IPS DF 6.9 (cell line): ENCODE measurements around the gene MYDGF.

Experiments
- DNase-seq: peaks from one replicate; pipeline ENCODE4 v3.0.0-alpha.2; 2013; ENCODE audit warnings: low read depth, low spot score
- H3K27ac ChIP-seq: one replicate; pipeline ENCODE4 v1.5.1; 2013; ENCODE audit warnings: low read length, control low read depth
- H3K27me3 ChIP-seq: 2 replicates; pipeline ENCODE4 v1.6.1; 2013; ENCODE audit warnings: mild to moderate bottlenecking, low read length; ENCODE audit not compliant: control insufficient read depth, insufficient read depth
- H3K36me3 ChIP-seq: 2 replicates; pipeline ENCODE4 v1.6.1; 2013; ENCODE audit warnings: low read length; ENCODE audit not compliant: control insufficient read depth, insufficient read depth
- H3K4me1 ChIP-seq: 2 replicates; pipeline ENCODE4 v1.6.1; 2013; ENCODE audit warnings: low read length; ENCODE audit not compliant: control insufficient read depth, insufficient read depth
- H3K4me3 ChIP-seq: 2 replicates; pipeline ENCODE4 v1.5.1; 2013; ENCODE audit warnings: mild to moderate bottlenecking, low read length
- H3K9me3 ChIP-seq: 2 replicates; pipeline ENCODE4 v1.6.1; 2013; ENCODE audit warnings: low read length, inconsistent platforms; ENCODE audit not compliant: control insufficient read depth, insufficient read depth
- WGBS: extraction: QIAGEN DNeasy Blood & Tissue Kit; methylation state at CpG from one replicate; pipeline ENCODE4 v1.1.7; 2013; ENCODE audit warnings: mixed read lengths, missing lambda C conversion rate; ENCODE audit not compliant: insufficient read length, insufficient coverage; 5-methylcytosine and 5-hydroxymethylcytosine counted together

Gene MYDGF

DNA sequence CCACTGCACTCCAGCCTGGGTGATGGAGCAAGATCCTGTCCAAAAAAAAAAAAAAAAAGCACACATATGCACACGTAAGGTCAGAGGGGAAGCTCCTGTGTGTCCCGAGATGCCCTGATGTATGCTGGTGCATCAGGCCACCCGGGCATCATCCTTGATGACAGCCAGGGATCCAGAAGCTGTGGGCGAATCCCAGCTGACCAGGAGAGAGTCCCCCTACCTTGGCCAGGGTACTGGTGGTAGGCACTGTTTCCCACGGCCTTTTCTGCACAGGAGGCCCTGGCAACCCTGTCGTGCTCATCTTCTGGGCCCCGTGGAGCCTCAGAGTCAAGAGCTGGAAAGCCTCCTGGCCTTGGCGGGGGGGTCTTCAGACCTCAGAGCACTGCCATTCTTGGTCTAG is 14.0 kb downstream of the MYDGF start:
- peaks cover 17% of the 10 kb centered on the region for H3K36me3 ChIP-seq
- DNase-seq: no peak
- WGBS: no CpG with 5 or more reads among the region's 8 CpGs
- H3K9me3 ChIP-seq: no peaks in the 10 kb centered on the region
- no peaks in the 10 kb centered on the region for H3K27me3 ChIP-seq
- no peak overlapping the region for H3K27ac ChIP-seq
- no peak overlapping the region for H3K4me3 ChIP-seq
- H3K4me1 ChIP-seq: no peaks in the 10 kb centered on the region

DNA sequence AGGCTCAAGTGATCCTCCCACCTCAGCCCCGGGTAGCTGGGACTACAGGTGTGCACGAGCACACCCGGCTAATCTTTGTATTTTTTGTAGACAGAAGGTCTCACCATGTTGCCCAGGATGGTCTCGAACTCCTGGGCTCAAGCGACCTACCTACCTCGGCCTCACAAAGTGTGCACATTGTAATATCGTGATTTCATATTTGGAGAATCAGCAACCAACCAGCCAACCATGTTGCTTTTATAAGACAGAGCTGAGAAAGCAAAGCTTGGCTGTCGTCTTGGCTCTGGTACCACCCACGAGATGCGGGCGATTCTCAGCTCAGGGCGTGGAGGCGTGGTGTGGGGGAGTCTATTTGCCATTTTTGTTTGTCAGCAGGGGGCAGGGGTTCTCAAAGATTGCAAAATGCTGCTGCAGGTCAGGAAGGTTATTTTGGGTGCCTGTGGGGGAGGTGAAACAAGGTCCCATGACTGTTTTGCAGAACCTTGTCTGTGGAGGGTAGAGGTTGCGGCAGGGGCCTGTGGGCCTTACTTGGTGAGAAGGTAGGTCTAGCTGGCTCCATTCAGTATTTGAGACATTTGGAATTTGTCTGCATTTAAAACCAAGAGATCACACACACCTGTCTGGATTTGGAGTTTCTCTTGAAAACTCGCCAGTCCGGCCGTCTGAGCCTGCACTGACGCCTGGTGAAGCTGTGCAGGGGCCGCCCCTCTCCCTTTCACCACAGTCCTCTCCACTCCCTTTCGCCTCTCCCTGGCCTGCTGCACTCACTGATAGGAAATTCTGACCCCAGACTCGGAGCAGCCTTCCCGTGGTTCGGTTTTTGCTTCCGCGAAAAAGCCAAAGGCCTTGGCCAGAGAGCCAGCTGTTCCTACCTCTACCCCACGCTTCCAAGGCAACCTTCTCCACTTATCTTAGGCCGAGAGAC is 15.4 kb downstream of the MYDGF start:
- Histone ChIP-seq H3K27me3 (no peaks in the 10 kb centered on the region), H3K9me3 (no peaks in the 10 kb centered on the region), H3K4me1 (no peaks in the 10 kb centered on the region), H3K27ac (no peak overlapping the region), H3K4me3 (no peak overlapping the region), H3K36me3 (peaks cover 16% of the 10 kb centered on the region)
- no CpG with 5 or more reads among the region's 27 CpGs for WGBS
- DNase-seq: no peak

DNA sequence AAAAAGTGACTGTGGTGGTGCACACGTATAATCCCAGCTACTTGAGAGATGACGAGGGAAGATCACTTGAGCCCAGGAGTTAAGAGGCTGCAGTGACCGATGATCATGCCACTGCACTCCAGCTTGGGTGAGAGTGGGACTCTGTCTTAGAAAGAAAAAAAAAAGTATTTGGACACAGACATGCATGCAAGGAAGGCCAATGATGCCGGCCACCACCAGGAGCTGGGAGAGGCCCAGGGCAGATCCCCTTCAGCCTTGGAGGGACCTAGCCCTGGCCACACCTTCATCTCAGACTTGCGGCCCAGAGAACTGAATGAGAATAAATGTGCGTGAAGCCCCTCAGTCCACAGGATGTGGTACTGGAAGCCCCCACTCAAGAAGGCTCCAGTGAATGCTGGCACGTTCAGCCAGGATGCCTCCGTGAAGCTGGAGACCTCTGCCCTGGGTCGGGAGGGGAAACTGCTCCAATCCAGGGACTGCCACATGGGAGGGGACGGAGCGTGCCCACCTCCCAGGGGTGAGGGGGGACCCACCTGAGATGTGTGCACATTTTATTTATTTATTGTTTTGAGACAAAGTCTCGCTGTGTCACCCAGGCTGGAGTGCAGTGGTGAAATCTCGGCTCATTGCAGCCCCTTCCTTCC is 16.2 kb downstream of the MYDGF start:
- Histone ChIP-seq H3K27me3 (no peaks in the 10 kb centered on the region), H3K4me1 (no peaks in the 10 kb centered on the region), H3K27ac (no peak overlapping the region), H3K9me3 (no peaks in the 10 kb centered on the region), H3K36me3 (peaks cover 12% of the 10 kb centered on the region), H3K4me3 (no peak overlapping the region)
- WGBS: no CpG with 5 or more reads among the region's 13 CpGs
- no peak for DNase-seq

DNA sequence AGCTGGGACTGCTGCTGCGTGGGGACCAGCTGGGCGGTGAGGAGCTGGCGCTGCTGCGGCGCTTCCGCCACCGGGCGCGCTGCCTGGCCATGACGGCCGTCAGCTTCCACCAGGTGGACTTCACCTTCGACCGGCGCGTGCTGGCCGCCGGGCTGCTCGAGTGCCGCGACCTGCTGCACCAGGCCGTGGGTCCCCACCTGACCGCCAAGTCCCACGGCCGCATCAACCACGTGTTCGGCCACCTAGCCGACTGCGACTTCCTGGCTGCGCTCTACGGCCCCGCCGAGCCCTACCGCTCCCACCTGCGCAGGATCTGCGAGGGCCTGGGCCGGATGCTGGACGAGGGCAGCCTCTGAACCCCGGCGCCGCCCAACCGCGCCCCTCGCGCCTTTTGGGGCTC is 18.1 kb downstream of the MYDGF start:
- Histone ChIP-seq H3K4me3 (no peak overlapping the region), H3K9me3 (no peaks in the 10 kb centered on the region), H3K36me3 (peaks cover 7% of the 10 kb centered on the region), H3K4me1 (no peaks in the 10 kb centered on the region), H3K27ac (no peak overlapping the region), H3K27me3 (no peaks in the 10 kb centered on the region)
- DNase-seq: no peak
- WGBS: no CpG with 5 or more reads among the region's 44 CpGs

DNA sequence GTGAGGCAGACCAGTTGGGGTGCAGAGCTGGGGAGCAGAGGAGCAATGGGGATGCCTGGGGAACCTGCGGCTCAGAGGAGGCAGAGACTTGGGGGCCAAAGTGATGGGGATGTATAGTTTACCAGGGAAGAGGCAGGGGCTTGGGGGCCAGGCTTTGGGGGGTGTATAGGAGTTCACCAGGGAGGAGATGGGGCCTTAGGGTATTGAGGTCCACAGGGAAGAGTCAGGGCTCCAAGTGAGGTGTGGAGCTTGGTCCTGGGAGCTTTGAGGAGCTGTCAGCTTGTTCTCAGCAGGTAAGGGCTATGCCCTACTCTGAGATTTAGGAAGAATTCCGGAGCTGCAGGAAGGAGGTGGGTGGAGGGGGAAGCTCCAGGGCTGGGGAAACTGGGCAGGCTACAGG is 20.0 kb downstream of the MYDGF start:
- Histone ChIP-seq H3K27me3 (no peaks in the 10 kb centered on the region), H3K9me3 (no peaks in the 10 kb centered on the region), H3K4me3 (no peak overlapping the region), H3K36me3 (peaks cover 5% of the 10 kb centered on the region; the same call in 1 of the 2 replicates), H3K4me1 (no peaks in the 10 kb centered on the region), H3K27ac (no peak overlapping the region)
- no CpG with 5 or more reads among the region's 2 CpGs for WGBS
- DNase-seq: no peak

DNA sequence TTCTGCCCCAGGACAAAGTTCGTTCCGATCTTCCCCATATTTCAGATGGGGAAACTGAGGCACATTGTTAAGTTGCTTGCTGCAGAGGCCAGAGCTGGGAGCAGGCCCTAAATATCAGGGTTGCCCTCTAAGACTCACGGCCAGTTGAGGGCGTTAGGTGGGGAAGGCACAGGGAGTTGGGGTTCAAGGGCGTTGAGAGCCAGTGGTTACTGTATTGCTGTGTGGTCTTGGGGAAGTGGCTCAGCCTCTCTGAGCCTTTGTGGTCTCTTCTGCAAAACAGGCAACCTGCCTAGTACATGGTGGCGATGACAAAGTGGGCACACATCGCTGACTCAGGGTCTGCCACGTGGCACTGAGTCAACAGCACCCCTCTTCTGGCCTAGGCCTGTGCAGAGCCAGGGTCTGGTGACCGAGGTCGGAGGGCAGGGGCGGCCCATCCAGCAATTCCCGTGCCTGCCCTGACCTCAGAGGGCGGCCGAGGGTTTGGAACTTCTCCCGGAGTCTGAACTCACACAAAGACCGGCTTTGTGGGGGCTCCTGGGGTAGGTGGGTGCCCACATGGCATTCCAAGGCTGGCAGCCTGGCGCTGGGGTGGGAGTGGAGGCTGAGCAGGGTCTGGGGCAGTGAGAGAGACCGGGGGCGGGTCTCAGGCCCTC is 20.6 kb downstream of the MYDGF start:
- no peaks in the 10 kb centered on the region for H3K9me3 ChIP-seq
- H3K27me3 ChIP-seq: no peaks in the 10 kb centered on the region
- no peak overlapping the region for H3K27ac ChIP-seq
- no peak overlapping the region for H3K4me3 ChIP-seq
- DNase-seq: no peak
- WGBS: no CpG with 5 or more reads among the region's 19 CpGs
- peaks cover 5% of the 10 kb centered on the region; the same call in 1 of the 2 replicates for H3K36me3 ChIP-seq
- H3K4me1 ChIP-seq: no peaks in the 10 kb centered on the region

DNA sequence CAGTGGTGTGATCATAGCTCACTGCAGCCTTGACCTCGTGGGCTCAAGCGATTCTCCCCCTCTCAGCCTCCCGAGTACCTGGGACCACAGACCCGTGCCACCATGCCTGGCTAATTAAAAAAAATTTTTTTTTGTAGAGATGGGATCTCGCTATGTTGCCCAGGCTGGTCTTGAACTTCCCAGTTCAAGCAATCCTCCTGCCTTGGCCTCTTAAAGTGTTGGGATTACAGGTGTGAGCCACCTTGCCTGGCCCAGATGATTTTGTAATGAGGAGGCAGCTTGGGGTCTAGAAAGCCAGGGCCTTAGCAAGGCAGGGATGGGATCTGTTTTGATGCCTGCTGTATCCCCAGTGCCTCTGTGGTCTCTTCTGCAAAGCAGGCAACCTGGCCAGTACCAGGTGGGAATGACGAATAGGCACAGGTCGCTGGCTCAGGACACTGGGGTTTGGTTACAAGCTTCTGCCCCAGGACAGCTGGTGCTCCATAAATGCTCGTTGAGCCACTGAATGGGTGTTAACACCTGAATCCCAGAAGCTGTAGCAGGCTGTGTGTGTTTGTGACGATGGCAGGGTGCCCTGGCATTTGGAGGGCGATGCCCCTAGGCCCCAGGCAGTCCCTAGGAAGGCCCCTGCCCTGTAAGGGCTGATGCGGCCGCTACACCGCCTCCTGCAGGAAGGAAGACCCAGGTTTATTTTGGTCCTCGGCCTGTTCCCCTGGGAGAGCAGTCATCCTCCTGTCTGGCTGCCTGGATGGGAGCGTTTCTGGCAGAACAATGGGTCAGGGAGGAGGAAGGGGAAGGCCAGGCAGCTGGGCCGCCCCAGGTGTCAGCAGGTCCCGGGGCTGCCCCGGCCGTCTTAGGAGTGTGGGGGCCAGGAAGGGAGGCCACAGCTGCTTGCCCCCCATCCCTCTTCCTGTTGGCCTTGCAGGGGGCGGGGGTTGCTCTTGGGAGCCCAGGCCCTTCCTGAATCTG is 22.2 kb downstream of the MYDGF start:
- Histone ChIP-seq H3K4me3 (no peak overlapping the region), H3K9me3 (no peaks in the 10 kb centered on the region), H3K27ac (no peak overlapping the region), H3K36me3 (peaks cover 5% of the 10 kb centered on the region; the same call in 1 of the 2 replicates), H3K27me3 (no peaks in the 10 kb centered on the region), H3K4me1 (no peaks in the 10 kb centered on the region)
- DNase-seq: no peak
- WGBS: no CpG with 5 or more reads among the region's 20 CpGs

DNA sequence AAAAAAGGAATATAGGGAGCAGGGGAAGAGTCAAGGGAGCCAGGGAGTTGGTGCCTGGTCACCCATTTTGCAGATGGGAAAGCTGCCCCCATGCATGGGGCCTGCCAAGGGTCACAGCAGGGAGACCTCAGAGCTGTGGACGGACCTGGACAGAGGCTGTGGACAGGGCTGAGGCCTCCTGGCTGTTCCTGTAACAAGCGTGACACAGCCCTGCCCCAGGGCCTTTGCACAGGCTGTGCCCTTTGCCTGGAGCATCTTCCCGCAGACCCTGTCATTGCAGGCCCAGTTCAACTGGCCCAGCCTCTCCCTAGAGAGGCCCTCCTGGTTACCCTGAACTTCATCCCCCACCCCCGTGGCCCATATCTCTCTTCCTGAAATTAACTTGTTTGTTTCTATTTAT is 24.4 kb downstream of the MYDGF start:
- no peaks in the 10 kb centered on the region for H3K4me1 ChIP-seq
- no CpG with 5 or more reads among the region's 4 CpGs for WGBS

DNA sequence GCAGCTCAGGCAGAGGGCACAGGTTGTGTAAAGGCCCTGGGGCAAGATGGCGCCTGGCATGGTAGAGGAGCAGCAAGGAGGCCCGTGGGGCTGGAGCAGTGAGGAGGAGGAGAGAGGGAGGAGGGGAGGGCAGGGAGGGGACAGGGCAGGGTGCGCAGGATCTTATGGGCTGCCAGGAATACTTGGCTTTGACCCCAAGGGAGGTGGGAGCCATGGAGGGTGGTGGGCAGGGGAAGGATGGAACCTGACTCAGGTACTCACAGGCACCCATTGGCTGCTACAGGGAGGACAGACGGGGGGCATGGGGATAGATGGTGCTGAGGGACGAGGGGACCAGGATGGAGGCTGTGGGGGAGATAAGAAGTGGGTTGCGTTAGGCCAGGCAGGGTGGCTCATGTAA is 27.5 kb downstream of the MYDGF start:
- H3K4me1 ChIP-seq: no peaks in the 10 kb centered on the region

More for the DNA sequence above, 24.4 kb downstream of the MYDGF start:
- H3K9me3 ChIP-seq: no peaks in the 10 kb centered on the region
- H3K27me3 ChIP-seq: no peaks in the 10 kb centered on the region
- H3K4me3 ChIP-seq: no peak overlapping the region
- H3K27ac ChIP-seq: no peak overlapping the region
- DNase-seq: no peak
- no peaks in the 10 kb centered on the region for H3K36me3 ChIP-seq

More for the DNA sequence above, 27.5 kb downstream of the MYDGF start:
- WGBS: no CpG with 5 or more reads among the region's 6 CpGs
- no peak overlapping the region for H3K4me3 ChIP-seq
- no peaks in the 10 kb centered on the region for H3K9me3 ChIP-seq
- DNase-seq: no peak
- H3K27ac ChIP-seq: no peak overlapping the region
- no peaks in the 10 kb centered on the region for H3K36me3 ChIP-seq
- H3K27me3 ChIP-seq: no peaks in the 10 kb centered on the region
